MM.1S (cell line): ENCODE measurements around the gene LAMB2.

Experiments used
- CTCF ChIP-seq: fragments of 300-600 bp; sonication (generic); IDR thresholded peaks from 2 replicates; pipeline ENCODE4 v1.5.1; 2016; ENCODE audit warnings: antibody characterized with exemption, low read length, mixed read lengths
- EZH2 ChIP-seq: fragments of 300-600 bp; sonication (generic); optimal IDR thresholded peaks from 2 replicates; pipeline ENCODE3; 2017; ENCODE audit warnings: low read depth, mild to moderate bottlenecking, antibody characterized with exemption, low read length, mixed read lengths
- EZH2phosphoT487 ChIP-seq: fragments of 300-600 bp; sonication (generic); IDR thresholded peaks from 2 replicates; pipeline ENCODE4 v1.6.1; 2018; ENCODE audit warnings: antibody characterized with exemption, low read length

DNA sequence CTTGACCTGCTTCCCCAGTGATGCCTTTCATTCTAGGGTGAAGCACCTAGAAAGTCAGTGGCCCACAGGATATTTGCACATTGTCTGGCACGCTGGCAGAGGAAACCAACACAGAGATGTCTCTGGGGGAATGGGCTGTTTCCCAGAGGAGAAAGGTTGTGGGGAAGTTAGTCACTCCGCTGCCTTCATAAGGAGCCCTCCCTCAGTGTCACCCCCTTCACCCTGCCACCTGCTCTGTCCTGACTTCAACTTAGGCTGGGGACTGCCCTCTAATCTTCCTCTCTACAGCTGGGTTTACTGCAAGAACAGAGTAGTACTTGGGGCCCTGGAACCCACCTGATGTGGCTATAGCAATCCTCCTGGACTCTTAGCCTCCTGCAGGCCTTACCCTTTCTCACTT is 44.2 kb upstream of the LAMB2 start:
- no peak for TF ChIP-seq EZH2phosphoT487
- no peak for TF ChIP-seq CTCF
- TF ChIP-seq EZH2: no peak
